Measurements from ENCODE around the gene CD163L1.
"Not testable (repeated sequence)": the region's sequence is repeated elsewhere in the genome, so short reads cannot be mapped to it uniquely, and the experiment has no call there.

CD163L1 gene

GRCh38 chr12:7444076-7444475 lies at the start of gene CD163L1:
Gene CD163L1, minus strand, starts transcription at chr12:7444153. Its CDS starts 26 bp downstream, at chr12:7444127.
- no peak for DNase-seq

DNA sequence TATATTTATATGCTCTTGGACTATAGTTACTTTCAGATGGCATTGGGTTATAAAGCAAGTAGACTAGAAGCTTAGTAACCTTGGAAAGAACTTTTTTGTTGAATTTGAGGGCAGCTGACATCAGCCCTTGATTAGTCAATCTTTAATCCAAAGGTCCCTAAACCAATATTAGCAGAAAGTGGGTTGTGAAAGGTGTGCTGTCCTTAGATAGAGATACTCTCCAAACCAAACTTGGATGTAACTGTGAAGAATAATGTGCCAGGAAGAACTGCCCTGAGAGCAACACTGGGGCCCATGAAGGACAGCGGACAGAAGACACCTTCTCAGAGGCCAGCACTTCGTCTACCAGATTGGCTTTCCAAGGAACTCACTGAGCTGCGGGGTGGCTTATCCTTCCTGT lies 49.1 kb upstream of the CD163L1 start:
- DNase-seq: no peak

- DNase-seq: no peak
These were observed 42.6 kb upstream of the CD163L1 start for GRCh38 chr12:7486512-7486911.

DNA sequence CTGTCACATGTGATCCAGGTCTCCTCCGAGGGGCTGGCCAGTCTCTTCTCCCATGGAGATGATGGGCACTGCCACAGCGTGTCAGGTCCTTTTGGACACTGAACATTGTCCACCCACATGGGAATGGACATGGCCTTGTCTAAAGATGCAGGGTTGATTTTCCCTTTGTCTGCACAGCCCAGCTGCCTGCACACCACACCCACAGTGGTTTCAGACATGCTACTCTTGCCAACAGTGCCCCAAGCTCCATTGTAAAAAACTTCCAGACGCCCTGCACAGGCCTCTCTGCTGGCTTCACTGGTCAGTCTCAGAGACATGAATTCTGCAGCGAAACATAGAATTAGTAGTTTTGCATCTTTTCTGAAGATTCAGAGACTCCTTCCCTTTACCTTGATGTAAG lies 41.1 kb upstream of the CD163L1 start:
- DNase-seq: no peak

- DNase-seq: no peak
These were observed 39.4 kb upstream of the CD163L1 start for GRCh38 chr12:7483343-7483742.

DNA sequence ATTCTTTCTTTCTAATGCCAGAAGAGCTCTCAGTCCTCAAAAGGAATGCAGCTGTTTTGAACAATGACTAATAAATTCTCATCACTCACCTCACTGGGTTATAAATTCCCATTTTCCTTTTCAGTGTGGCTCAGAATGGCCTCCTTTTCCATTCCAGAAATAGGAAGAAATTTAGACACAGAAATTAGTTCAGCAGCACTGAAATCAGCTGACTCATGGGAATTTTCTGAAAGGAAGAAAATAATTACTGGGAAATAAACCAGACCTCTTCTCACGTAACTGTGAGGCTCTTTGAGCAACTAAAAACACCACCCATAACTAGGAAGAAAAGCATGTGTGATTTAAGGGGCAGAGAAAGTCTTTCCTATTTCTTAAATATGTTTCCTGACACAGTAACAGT lies 35.8 kb upstream of the CD163L1 start:
- DNase-seq: no peak

GRCh38 chr12:7472060-7472459 lies 28.1 kb upstream of the CD163L1 start:
- DNase-seq: no peak

DNA sequence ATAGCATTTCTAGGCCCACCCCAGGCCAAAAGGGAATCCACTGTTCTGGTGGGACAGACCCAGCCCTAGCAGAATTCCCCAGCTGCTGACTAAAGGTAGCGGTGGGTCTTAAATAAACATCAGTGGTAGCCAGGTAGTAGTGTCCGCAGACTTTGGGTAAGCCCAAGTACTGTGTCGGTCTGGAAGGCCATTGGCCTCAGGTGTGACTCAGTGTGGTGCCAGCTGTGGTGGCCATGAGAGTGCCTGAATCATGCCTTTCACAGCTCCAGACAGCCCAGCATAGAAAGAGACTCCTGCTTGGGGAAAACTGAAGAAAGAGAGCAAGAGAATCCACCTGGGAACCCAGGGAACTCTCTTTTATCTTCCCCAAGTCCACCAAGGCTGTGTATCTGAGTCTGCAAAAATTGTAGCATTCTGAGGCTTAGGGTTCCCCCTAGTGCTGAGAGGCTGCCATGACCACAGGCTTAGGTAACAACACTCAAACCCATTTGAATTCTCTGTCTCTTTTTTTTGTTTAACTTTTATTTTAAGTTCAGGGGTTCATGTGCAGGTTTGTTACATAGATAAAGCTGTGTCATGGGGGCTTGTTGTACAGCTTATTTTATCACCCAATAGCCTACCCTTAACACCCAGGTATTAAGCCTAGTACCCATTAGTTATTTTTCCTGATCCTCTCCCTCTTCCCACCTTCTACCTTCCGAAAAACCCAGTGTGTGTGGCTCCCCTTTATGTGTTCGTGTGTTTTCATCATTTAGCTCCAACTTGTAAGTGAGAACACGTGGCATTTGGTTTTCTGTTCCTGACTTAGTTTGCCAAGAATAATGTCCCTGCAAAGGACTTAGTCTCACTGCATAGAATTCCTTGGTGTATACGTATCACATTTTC lies 16.7 kb upstream of the CD163L1 start:
- peak; percentile 16 for DNase-seq

DNA sequence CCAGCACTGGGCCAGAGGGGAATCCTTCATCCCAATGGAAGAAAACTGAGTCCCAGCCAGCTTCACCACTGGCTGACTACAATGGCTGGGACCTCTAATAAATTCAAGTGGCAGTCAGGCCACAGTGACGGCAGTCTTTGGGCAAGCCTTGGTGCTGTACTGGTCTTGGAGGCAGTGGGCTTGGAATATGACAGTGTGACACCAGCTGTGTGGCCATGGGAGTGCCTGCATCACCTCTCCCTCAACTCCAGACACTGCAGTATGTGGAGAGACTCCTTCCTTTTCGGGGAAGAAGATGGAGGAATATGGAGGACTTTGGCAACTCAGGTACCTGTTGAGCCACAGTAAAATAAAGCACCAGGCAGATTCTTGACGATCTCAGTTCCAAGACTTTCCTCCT lies 16.0 kb upstream of the CD163L1 start:
- no peak for DNase-seq

DNA sequence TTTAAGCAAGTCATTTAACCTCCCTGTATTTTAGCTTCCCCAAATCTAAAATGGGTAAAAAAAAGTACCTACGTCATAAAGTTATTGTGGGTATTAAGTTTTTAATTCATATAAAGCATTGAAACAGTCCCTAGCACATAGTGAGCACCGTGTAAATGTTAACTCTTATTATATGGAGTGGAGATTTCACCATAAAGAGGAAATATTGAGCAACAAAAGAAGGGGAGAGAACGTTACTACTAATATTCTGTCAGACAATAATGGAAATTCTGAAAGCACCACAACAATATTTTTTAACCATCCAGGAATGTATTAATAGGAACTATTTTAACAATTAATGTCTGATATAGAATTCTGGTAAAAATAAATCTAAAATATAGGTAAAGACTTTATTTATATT lies 7.8 kb upstream of the CD163L1 start:
- DNase-seq: no peak

GRCh38 chr12:7450667-7451066 lies 6.7 kb upstream of the CD163L1 start:
- no peak for DNase-seq

DNA sequence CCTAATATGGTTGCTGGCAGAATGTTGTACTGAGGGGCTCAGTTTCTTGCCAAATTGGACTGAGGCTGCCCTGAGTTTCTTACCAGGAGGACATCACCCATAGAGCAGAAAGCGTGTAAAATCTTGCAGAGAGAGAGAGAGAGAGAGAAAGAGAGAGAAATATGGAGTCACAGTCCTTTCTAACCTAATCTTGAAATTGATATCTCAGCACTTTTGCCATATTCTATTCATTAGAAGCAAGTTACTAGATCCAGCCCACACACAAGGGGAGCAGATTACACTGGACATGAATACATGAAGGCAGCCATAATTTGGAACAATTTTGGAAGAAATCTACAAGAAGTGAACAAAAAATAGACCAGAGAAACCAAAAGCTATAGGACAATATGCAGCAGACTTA lies 4.1 kb upstream of the CD163L1 start:
- DNase-seq: no peak

GRCh38 chr12:7444537-7444936 lies 584 bp upstream of the CD163L1 start:
- no peak for DNase-seq

- DNase-seq: no peak
These were observed 2.7 kb downstream of the CD163L1 start for GRCh38 chr12:7441216-7441615.

DNA sequence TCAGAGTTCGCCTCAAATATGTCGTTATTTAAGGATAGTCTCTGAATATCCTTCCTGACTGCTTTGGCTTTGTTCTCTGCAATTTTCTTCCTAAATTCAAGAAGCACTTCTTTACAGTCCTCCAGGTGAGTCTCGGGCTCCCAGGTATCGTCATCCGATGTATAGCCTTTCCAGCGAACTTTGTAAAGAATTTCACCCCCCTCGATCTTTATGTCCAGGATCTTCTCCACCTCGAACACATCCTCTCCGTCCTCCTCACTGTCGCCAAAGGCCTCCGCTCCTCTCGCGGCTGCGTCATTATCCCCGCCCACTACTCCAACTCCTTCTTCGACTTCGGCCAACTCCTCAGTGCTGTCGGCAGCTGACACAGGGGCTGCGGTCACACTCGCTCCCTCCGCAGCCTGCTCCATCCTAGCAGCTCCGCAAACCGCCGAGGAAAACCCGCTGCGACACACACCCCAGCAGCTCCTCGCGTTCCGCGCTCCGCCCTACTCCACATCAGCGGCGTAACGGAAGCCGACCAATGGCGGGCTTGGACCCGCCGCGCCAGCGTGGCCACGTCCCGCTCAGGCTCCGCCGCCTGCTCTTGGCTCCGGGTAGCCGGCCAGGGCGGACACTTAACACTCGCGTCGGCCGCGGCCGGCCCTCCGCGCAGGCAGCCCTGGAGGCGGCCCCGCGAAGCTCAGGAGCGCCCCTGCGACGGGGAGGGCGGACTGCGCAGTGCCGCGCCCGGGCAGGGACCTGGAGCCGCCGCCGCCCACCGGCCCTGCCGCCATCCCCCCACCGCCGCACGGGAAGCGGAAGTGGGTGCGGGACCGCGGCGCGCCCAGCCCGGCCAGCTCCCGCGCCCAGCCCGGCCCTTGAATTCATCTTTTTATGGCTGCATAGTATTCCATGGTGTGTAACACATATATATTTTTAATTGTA lies 4.1 kb downstream of the CD163L1 start:
- DNase-seq: no peak

DNA sequence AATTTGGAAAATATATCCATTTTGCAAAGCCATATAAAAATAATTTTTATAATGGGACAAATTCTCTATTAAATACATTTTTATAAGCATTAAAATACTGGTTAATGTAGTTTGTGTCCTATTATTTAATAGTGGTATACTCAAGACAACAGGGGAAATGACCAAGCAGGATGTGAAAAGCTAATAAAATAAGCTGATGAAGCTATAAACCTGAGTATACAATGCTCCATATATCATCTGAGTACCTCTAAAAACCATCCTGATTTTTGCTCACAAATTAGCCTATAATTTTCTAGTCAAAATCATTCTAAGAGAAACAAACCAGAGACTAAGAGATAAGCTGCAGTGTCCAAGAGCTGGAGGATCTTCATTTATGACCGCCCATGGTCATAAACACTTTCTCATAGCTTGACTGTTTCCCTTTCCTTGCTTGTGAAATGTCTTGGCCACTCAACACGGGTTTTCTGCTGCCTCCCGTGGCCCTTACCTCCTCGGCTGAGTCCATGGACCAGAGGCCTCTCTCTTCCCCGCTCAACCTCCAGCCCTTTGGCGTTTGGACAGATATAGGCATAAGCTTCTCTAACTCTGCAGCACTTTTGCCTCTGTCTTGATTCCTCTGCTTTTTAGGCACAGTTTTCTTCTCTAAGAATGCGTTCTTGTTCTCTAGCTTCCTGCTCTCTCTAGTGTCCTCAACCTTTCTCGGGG lies 5.5 kb downstream of the CD163L1 start:
- not testable (repeated sequence) for DNase-seq

DNA sequence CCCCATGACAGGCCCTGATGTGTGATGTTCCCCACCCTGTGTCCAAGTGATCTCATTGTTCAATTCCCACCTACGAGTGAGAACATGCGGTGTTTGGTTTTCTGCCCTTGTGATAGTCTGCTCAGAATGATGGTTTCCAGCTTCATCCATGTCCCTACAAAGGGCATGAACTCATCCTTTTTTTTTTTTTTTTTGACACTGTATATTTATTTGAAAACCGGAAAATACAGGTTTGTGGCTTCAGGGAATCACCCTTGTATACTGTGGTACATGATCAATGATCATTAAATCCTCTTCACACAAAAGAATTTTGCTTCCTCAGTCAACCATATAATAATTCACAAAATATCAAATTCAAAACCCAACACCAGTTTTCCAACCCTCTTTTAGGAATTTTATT lies 6.5 kb downstream of the CD163L1 start:
- DNase-seq: not testable (repeated sequence)

GRCh38 chr12:7434670-7435069 lies 9.3 kb downstream of the CD163L1 start:
- no peak for DNase-seq

DNA sequence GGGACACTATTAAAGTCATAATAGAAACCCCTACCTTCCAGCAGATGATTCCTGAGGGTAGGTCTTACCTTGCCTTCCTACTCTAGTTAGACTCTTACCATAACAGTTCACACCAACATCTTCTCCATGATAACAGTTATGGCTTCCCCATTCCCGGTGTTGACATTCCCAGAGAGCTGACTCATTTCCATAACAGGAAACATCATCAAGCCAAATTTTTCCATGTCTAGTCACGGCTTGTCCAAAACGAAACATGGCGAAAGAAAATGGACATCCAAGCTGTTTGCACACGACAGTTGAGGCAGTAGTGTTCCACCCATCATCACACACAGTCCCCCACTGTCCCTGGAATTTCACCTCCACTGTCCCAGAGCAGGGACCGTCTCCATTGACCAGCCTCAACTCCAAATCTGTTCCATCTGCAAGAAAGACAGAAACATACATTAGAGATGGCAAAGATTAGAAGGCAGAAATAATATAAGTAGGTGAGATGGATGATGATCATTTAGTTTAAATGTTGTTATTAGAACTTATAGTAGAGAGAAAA lies 10.6 kb downstream of the CD163L1 start:
- no peak for DNase-seq

GRCh38 chr12:7431993-7432685 lies 11.8 kb downstream of the CD163L1 start:
- DNase-seq: no peak

DNA sequence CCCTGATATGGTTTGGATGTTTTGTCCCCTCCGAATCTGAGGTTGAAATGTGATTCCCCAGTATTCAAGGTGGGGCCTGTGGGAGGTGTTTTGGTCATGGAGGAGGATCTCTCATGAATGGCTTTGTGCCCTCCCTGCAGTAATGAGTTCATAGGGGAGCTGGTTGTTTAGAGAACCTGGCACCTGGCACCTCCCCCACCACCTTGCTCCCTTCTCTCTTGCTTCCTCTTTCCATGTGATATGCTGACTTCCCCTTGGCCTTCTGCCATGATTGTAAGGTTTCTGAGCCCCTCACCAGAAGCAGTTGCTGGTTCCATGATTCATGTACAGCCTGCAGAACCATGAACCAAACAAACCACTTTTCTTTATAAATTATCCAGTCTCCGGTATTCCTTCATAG lies 32.6 kb downstream of the CD163L1 start:
- DNase-seq: no peak

DNA sequence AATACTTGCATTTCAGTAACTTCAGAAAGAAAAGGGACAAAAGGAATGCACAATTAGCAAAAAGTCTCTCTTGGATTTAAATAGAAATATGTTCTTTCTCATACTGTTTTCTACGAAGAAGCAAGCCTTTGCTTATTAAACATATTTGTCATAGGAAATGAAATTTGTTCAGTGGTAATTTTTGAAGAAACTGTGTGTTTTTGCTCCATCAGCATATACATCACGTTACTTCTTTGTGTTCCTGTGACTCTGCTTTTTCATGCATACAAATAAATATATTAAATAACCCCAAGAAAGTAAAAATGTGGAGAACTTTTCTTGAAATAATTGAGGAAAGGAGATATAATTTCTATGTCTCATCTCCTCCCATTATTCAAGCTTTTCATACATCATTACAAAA lies 39.7 kb downstream of the CD163L1 start:
- DNase-seq: no peak
